Spinal cord (tissue), 10 donors: ENCODE results near the gene UCHL5. TPM values are rescaled to one million over a fixed set of nuclear protein-coding genes. Genes with fewer than 3 reads are reported as not detected.

Source experiments
- DNase-seq, 6 donors: peaks; one replicate each; pipeline versions ENCODE4 v3.0.0 to v3.0.0-alpha.2; 2013 to 2015; ENCODE audit warnings: low spot score in 6 of 6, low read depth in 4 of 6
- H3K27ac ChIP-seq: one replicate; pipeline ENCODE4 v1.5.1; 2013; ENCODE audit warnings: low read depth, low read length, control low read depth
- H3K27me3 ChIP-seq: one replicate; pipeline ENCODE4 v1.6.1; 2013; ENCODE audit warnings: low read length; ENCODE audit not compliant: control insufficient read depth, insufficient read depth
- H3K36me3 ChIP-seq: one replicate; pipeline ENCODE4 v1.6.1; 2013; ENCODE audit warnings: low read length; ENCODE audit not compliant: control insufficient read depth, insufficient read depth
- H3K4me1 ChIP-seq: one replicate; pipeline ENCODE4 v1.6.1; 2013; ENCODE audit warnings: low read length; ENCODE audit not compliant: control insufficient read depth, insufficient read depth
- H3K4me3 ChIP-seq: one replicate; pipeline ENCODE4 v1.5.1; 2013; ENCODE audit warnings: low read depth, low read length, control low read depth
- H3K9me3 ChIP-seq: one replicate; pipeline ENCODE4 v1.6.1; 2013; ENCODE audit warnings: low read length; ENCODE audit not compliant: control insufficient read depth, insufficient read depth
- WGBS: methylation state at CpG from one replicate; pipeline ENCODE4 v1.1.5; 2013; ENCODE audit warnings: missing lambda C conversion rate; ENCODE audit not compliant: insufficient coverage; 5-methylcytosine and 5-hydroxymethylcytosine counted together
- polyA plus RNA-seq, 2 donors: library from polyadenylated mRNA; unstranded; fragments of 120-200 nt; gene quantifications; one replicate each; pipeline ENCODE4 v1.2.1, GENCODE V29; 2013; ENCODE audit not compliant: insufficient read length in 2 of 2
- total RNA-seq, 2 donors: library from RNA; depleted of rRNA in 1 of 2; stranded (reverse); fragments of 120-200 nt in 1 of 2; fragments of >200 nt in 1 of 2; gene quantifications; one replicate each; pipeline versions ENCODE4 v1.2.3 to v1.2.4, GENCODE V29; 2013 to 2014
- donor health status: healthy.

The UCHL5 gene
- total and polyA plus RNA-seq, 4 donors, result 29.8 to 54.3 (median 41.5) TPM

- Histone ChIP-seq H3K27ac (no peak overlapping the region), H3K36me3 (peaks cover 10% of the 10 kb centered on the region), H3K27me3 (no peaks in the 10 kb centered on the region), H3K4me3 (no peak overlapping the region), H3K9me3 (no peaks in the 10 kb centered on the region), H3K4me1 (no peaks in the 10 kb centered on the region)
- no peak for DNase-seq
- no CpG with 5 or more reads among the region's 1 CpG for WGBS
These were observed 31.7 kb upstream of the UCHL5 start for GRCh38 chr1:193090865-193091264.

GRCh38 chr1:193087893-193088292, 28.7 kb upstream of the UCHL5 start:
- peaks cover 5% of the 10 kb centered on the region for H3K36me3 ChIP-seq

GRCh38 chr1:193086342-193086741, 27.2 kb upstream of the UCHL5 start:
- H3K9me3 ChIP-seq, result no peaks in the 10 kb centered on the region
- no CpG with 5 or more reads among the region's 3 CpGs for WGBS
- no peak overlapping the region for H3K27ac ChIP-seq
- H3K27me3 ChIP-seq, result no peaks in the 10 kb centered on the region
- H3K4me3 ChIP-seq, result no peak overlapping the region
- H3K36me3 ChIP-seq, result peaks cover 9% of the 10 kb centered on the region
- no peaks in the 10 kb centered on the region for H3K4me1 ChIP-seq
- no peak for DNase-seq

More at GRCh38 chr1:193087893-193088292, 28.7 kb upstream of the UCHL5 start:
- Histone ChIP-seq H3K9me3 (no peaks in the 10 kb centered on the region), H3K27ac (no peak overlapping the region), H3K4me3 (no peak overlapping the region), H3K27me3 (no peaks in the 10 kb centered on the region), H3K4me1 (no peaks in the 10 kb centered on the region)
- WGBS, result 100% methylated on average over 1 of the region's 3 CpGs
- DNase-seq, result no peak

GRCh38 chr1:193085263-193085662, 26.1 kb upstream of the UCHL5 start:
- peaks cover 9% of the 10 kb centered on the region for H3K36me3 ChIP-seq

GRCh38 chr1:193083365-193084088, 24.4 kb upstream of the UCHL5 start:
- Histone ChIP-seq H3K4me1 (no peaks in the 10 kb centered on the region), H3K9me3 (no peaks in the 10 kb centered on the region), H3K4me3 (no peak overlapping the region), H3K27me3 (no peaks in the 10 kb centered on the region), H3K27ac (no peak overlapping the region), H3K36me3 (peaks cover 14% of the 10 kb centered on the region)
- DNase-seq, result no peak
- 83% methylated on average over 4 of the region's 6 CpGs for WGBS

More at GRCh38 chr1:193085263-193085662, 26.1 kb upstream of the UCHL5 start:
- no peaks in the 10 kb centered on the region for H3K27me3 ChIP-seq
- DNase-seq, result no peak
- H3K4me1 ChIP-seq, result no peaks in the 10 kb centered on the region
- H3K27ac ChIP-seq, result no peak overlapping the region
- H3K4me3 ChIP-seq, result no peak overlapping the region
- WGBS, result no CpG with 5 or more reads among the region's 1 CpG
- no peaks in the 10 kb centered on the region for H3K9me3 ChIP-seq

GRCh38 chr1:193079187-193079586, 20.0 kb upstream of the UCHL5 start:
- H3K4me3 ChIP-seq, result no peak overlapping the region
- peaks cover 14% of the 10 kb centered on the region for H3K36me3 ChIP-seq

GRCh38 chr1:193077991-193078390, 18.8 kb upstream of the UCHL5 start:
- H3K4me1 ChIP-seq, result no peaks in the 10 kb centered on the region
- no peak overlapping the region for H3K27ac ChIP-seq
- no peak for DNase-seq
- H3K4me3 ChIP-seq, result no peak overlapping the region
- no peaks in the 10 kb centered on the region for H3K27me3 ChIP-seq
- H3K9me3 ChIP-seq, result no peaks in the 10 kb centered on the region
- H3K36me3 ChIP-seq, result peaks cover 14% of the 10 kb centered on the region

More at GRCh38 chr1:193079187-193079586, 20.0 kb upstream of the UCHL5 start:
- H3K9me3 ChIP-seq, result no peaks in the 10 kb centered on the region
- H3K27ac ChIP-seq, result no peak overlapping the region
- 100% methylated on average over 1 of the region's 3 CpGs for WGBS
- no peaks in the 10 kb centered on the region for H3K27me3 ChIP-seq
- H3K4me1 ChIP-seq, result no peaks in the 10 kb centered on the region
- no peak for DNase-seq

- Histone ChIP-seq H3K4me1 (no peaks in the 10 kb centered on the region), H3K4me3 (no peak overlapping the region), H3K36me3 (peaks cover 3% of the 10 kb centered on the region), H3K27ac (no peak overlapping the region), H3K27me3 (no peaks in the 10 kb centered on the region), H3K9me3 (no peaks in the 10 kb centered on the region)
- no peak for DNase-seq
- 57% methylated on average over 1 of the region's 5 CpGs for whole genome bisulfite sequencing
These were observed 11.8 kb upstream of the UCHL5 start for GRCh38 chr1:193070942-193071341.

- Histone ChIP-seq H3K27ac (no peak overlapping the region), H3K36me3 (peaks cover 3% of the 10 kb centered on the region), H3K4me3 (no peak overlapping the region), H3K4me1 (no peaks in the 10 kb centered on the region), H3K27me3 (no peaks in the 10 kb centered on the region), H3K9me3 (no peaks in the 10 kb centered on the region)
- no peak for DNase-seq
- no CpG with 5 or more reads among the region's 2 CpGs for WGBS
These were observed 11.2 kb upstream of the UCHL5 start for GRCh38 chr1:193070386-193070753.

GRCh38 chr1:193069748-193070385, 10.7 kb upstream of the UCHL5 start:
- Histone ChIP-seq H3K36me3 (peaks cover 3% of the 10 kb centered on the region), H3K27ac (no peak overlapping the region), H3K4me3 (no peak overlapping the region), H3K4me1 (no peaks in the 10 kb centered on the region), H3K27me3 (no peaks in the 10 kb centered on the region), H3K9me3 (no peaks in the 10 kb centered on the region)
- DNase-seq, result peak in 1 of 6 donors; percentile 2
- 83% methylated on average over 1 of the region's 4 CpGs for WGBS
